HG03442 (cell line): ENCODE results near the gene TACSTD2.
"Not testable (repeated sequence)": the region's sequence is repeated elsewhere in the genome, so short reads cannot be mapped to it uniquely, and the experiment has no call there.

Experiments used
- ATAC-seq: cut with Tn5 transposase; IDR thresholded peaks from one replicate; pipeline ENCODE4 v1.9.1; 2021; ENCODE audit warnings: mild to moderate bottlenecking, moderate library complexity; ENCODE audit not compliant: unreplicated experiment

The TACSTD2 gene

DNA sequence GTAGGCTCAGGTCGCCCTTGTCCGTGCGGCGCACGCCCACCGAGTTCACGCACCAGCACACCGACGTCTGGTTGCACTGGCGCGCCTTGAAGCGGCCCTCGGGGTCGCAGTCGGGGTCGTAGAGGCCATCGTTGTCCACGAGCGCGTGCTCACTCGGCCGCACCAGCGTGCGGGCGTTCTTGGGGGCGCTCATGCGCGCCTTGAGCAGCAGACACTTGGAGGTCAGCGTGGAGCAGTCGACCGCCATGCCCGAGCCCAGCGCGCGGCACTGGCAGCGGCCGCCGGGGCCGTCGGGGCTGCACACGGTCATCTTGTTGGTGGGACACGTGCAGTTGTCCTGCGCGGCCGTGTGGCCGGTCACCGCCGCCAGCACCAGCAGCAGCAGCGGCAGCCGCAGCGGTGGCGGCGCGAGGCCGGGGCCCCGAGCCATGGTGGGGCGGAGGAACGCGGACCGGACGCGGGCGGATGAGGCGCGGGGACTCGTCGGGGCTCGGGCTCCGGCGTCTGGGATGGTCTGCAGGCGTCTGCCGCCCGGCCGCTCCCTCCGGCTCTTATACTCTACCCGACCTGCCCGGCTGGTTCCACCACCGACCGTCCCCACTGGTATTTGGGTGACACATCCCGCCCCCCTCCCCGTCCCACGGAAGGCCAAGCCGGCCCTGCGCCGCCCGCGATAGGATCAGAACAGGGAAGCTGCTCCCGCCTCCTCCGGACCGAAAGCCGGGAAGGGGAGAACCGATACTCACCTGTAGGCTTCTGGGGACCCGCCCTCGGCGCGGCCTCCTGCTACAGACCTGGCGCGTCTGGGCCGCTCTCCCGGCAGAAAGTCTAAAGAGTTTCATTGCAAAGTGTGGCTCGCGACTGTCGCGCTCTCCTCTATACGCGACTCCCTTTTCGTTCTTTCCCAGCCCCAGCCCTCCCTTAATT is at the start of gene TACSTD2:
TSS of gene TACSTD2 (minus strand) at position 526 of the 927 bp plus-strand sequence. CDS start at position 430, 96 bp downstream.
- ATAC-seq, result no peak

- ATAC-seq, result no peak
These were observed 49.2 kb upstream of the TACSTD2 start for GRCh38 chr1:58626293-58626692.

DNA sequence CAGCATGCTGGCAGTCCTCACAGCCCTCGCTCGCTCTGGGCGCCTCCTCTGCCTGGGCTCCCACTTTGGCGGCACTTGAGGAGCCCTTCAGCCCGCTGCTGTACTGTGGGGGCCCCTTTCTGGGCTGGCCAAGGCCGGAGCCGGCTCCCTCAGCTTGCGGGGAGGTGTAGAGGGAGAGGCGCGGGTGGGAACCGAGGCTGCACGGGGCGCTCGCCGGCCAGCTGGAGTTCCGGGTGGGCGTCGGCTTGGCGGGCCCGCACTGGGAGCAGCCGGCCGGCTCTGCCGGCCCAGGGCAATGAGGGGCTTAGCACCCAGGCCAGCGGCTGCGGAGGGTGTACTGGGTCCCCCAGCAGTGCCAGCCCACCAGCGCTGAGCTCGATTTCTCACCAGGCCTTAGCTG is 46.2 kb upstream of the TACSTD2 start:
- ATAC-seq, result not testable (repeated sequence)

DNA sequence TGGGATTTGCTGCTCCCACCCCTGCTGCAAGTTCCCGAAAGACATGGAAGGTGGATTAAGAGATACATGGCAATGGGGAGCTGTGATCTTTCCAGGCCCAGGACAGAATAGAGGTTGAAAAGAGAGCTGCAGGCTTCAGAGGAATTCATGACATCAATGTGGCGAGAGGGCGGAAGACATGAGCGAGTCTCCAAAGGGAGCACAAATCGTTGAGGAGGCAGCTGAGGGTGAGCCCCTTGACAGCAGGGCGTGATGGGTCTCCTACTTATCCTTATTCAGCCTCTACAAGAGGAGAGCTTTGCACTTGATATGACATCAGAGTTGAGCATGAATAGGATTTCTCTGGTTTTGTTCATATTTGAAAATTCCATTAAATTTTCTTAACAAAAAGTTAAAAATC is 45.5 kb upstream of the TACSTD2 start:
- no peak for ATAC-seq

- ATAC-seq, result no peak
These were observed 44.3 kb upstream of the TACSTD2 start for GRCh38 chr1:58621391-58621790.

DNA sequence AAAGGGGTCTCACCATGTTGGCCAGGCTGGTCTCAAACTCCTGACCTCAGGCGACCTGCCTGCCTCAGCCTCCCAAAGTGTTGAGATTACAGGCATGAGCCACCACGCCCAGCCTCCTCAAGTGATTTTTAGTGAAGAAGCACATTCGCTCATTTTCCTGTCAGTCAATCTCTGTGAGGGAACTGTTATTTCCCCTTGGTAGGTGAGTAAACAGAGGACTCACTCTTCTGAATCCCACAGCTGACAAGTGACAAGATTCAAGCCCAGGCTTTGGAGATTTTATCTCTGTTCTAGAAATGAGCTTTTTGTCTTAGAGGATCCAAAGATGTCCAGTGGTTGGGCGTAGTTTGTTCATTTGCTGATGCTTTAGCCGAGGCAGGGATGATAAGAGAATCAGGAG is 43.9 kb upstream of the TACSTD2 start:
- ATAC-seq, result no peak

DNA sequence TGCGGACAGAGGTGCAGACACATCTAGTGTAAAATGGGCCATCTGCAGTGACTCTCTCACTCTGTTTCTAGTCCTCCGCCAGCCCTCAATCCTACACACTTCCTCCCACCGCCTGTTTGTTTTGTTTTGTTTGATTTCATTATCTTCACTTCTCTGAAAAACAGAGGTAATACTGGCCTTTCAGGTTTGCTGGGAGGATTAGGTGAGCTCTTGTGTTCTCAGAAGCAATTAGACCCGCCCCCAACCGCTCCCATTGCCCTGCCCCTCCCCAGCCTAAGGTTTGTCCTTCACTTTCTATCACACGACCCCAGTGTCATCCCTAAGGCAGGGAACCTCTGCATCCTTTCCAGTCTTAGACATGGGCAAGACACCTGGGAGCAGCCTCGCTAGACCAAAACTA is 43.2 kb upstream of the TACSTD2 start:
- ATAC-seq, result no peak

DNA sequence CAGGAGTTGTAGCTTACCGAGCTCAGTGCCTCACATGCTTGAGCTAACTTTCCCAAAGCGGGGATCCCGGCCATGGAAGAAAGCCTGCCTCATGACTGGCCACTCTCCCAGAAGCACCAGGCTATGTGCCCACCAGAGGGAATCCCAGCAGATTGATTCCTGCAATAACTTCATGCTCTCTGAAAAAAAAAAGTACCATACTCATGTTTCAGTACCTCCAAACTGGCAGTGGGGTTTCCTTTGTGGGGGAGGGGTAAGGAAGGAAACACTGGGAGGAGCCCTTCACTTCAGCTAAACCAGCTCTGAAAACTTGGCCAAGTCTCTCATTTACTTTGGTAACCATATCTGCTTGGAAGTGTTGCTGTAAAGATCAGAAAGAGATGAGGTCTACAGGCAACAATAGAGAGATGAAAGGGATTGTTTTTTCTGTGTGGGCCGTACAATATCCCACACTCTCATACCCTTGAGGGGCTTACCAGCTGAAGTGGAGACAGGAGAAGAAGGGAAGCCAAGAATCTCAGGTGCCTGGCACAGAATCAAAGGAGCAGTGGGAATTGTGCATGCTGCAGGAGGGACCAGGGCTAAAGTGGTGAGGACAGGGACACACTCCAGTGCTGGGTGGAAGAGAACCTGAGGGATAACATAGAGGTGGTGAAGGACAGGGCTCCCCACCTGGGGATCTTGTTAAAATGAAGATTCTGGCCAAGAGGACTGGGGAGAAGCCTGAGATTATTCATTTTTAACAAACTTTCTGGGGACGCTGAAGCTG is 42.4 kb upstream of the TACSTD2 start:
- ATAC-seq, result no peak

GRCh38 chr1:58618303-58618702 is 41.3 kb upstream of the TACSTD2 start:
- no peak for ATAC-seq

DNA sequence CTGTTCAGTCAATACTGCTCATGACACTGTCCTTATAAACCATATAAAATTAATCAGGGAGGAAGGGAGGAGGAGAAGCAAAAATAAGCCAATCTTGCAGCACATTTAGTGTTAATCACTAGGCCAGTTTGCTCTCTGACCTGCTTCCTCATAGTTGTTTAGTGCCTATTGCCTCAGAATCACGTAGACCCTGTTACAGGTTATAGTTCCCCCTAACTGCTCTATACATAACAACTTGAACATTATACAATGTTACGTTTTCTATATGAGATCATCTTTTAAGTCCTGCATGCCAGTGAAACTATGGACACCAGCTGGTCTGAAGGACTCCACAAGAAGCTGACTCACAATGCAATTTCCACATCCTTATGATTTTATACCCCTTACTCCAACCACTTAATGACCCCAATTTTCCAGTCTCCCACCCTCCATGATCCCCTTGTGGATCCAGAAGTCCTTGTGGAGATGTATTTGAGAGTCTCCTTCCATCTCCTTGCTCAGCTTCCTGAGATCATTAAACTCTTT is 34.9 kb upstream of the TACSTD2 start:
- no peak for ATAC-seq

- no peak for ATAC-seq
These were observed 31.9 kb upstream of the TACSTD2 start for GRCh38 chr1:58608945-58609344.

- no peak for ATAC-seq
These were observed 31.2 kb upstream of the TACSTD2 start for GRCh38 chr1:58608297-58608696.

DNA sequence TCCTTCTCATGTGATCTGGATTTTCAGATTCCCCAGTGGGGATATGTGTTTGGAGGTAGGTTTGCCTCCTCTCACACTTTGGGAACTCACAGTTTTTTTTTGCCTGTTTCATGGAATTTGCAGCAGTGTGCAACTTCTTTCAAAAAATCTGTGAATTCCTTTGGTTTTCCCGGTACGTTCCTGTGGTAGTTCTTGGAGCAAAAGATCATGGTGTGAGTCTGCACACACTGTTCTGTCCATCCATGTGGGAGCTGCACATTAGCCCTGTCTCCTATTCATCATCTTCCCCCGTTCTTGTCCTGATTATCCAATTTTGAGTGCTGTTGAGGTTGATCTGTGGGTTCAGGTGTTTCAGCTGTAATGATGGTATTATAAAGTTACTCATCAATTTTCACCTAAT is 30.3 kb upstream of the TACSTD2 start:
- no peak for ATAC-seq

- not testable (repeated sequence) for ATAC-seq
These were observed 24.9 kb upstream of the TACSTD2 start for GRCh38 chr1:58601921-58602320.

- no peak for ATAC-seq
These were observed 20.9 kb upstream of the TACSTD2 start for GRCh38 chr1:58597996-58598395.

DNA sequence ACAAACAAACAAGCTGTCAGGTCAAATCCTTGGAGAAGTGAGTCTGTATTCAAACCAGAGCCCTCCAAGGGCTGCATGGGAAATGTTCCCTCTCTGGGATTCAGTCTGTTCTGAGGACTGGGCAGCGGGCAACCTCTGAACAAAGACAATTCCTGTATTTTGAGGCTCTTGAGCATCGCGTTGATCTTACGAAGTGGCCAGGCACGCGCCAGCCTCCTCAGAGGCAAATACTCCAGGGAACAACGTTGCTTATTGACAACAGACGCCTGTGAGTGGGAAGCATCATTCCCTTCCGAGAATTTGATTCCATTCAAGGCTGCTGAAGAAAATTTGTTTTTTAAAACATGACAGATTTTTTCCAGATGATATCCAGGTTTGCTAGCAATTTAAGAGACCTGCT is 20.0 kb upstream of the TACSTD2 start:
- ATAC-seq, result no peak

- ATAC-seq, result no peak
These were observed 19.6 kb upstream of the TACSTD2 start for GRCh38 chr1:58596631-58597052.

GRCh38 chr1:58594546-58594945 is 17.5 kb upstream of the TACSTD2 start:
- no peak for ATAC-seq

DNA sequence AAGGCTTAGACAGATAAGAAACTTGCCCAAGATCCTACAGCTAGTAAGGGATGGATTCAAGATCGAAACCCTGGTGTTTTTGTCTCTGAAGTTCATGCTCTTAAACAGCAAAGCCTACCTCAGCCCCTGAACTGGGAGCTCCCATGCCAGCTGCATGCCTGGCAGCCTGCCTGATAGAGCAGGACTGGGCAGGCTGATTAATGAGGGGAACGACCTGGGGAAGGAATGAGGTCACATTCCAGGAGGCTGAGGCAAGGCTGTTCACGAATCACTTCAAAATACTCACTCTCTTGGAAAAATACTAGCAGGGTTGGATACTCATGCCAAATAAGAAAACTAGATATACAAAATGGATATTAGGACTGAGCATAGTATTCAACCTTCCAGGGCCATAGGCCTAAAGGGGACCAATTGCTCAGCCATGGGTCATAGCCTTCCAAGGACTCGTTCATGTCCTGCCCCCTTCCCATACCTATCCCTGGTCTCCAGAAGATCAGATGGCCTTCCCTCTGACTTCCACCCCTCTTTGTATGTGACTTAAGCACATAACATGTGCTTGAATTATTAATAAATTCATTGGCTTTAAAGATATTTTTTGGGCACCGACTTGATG is 15.6 kb upstream of the TACSTD2 start:
- no peak for ATAC-seq

DNA sequence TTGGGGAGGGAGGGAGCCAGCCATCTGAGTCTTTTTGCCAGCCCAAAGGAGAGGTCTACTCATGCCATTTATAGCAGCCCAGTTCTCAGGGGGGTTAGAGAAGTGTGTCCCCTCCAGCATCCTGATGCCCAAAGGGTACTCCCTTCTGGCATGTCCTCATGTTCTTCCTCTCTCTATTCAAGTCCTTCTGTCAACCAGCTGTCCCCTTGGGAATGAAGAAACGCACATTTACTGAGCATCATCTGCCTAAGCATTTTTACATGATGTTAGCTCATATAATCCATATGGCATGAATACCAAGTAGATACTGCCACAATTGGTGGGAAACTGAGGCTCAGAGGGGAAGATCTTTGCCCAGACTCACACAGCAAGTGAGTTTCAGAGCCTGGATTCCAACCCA is 14.8 kb upstream of the TACSTD2 start:
- no peak for ATAC-seq

GRCh38 chr1:58590019-58590418 is 13.0 kb upstream of the TACSTD2 start:
- no peak for ATAC-seq
